H1 (cell line): ENCODE data around the gene YPEL4. TPM values are rescaled to one million over a fixed set of nuclear protein-coding genes. Genes with fewer than 3 reads are reported as not detected.

Experiments
- ASH2L ChIP-seq: fragments of 200-600, 300-600 bp; sonication (generic); IDR thresholded peaks from one replicate; pipeline ENCODE4 v1.7.1; 2017; ENCODE audit warnings: low read length
- EP300 ChIP-seq, 2 experiments: IDR thresholded peaks; 1 replicate in 1 of 2; 2 replicates in 1 of 2; pipeline ENCODE4 v1.6.1; 2011 to 2012; ENCODE audit warnings: low read depth in 2 of 2, low read length in 2 of 2, mild to moderate bottlenecking in 2 of 2, borderline replicate concordance in 1 of 2, inconsistent platforms in 1 of 2, moderate library complexity in 1 of 2
- GTF2F1 ChIP-seq: IDR thresholded peaks from 2 replicates; pipeline ENCODE4 v1.6.1; 2012; ENCODE audit warnings: low read depth, low read length, improper control_type of control experiment, borderline replicate concordance
- JUND ChIP-seq: IDR thresholded peaks from 2 replicates; pipeline ENCODE4 v1.6.1; 2011; ENCODE audit warnings: mild to moderate bottlenecking, improper control_type of control experiment, low read length
- NANOG ChIP-seq: IDR thresholded peaks from 2 replicates; pipeline ENCODE4 v1.6.1; 2011; ENCODE audit warnings: low read length, low read depth, mild to moderate bottlenecking, inconsistent platforms; ENCODE audit not compliant: insufficient read depth, poor library complexity, severe bottlenecking
- RBBP5 ChIP-seq: IDR thresholded peaks from 2 replicates; pipeline ENCODE4 v1.7.1; 2012; ENCODE audit warnings: low read depth, mild to moderate bottlenecking, inconsistent platforms, low read length, moderate library complexity, borderline replicate concordance
- RNF2 ChIP-seq: fragments of 200-900, 300-1000 bp; sonication (generic); IDR thresholded peaks from 2 replicates; pipeline ENCODE4 v1.7.1; 2016; ENCODE audit warnings: borderline replicate concordance, low read depth, mild to moderate bottlenecking, antibody characterized with exemption, low read length; ENCODE audit not compliant: poor library complexity, severe bottlenecking; ENCODE audit errors: missing control alignments
- SAP30 ChIP-seq: fragments of 300-600 bp; sonication (generic); IDR thresholded peaks from 2 replicates; pipeline ENCODE4 v1.7.1; 2012; ENCODE audit warnings: low read length, moderate library complexity, mild to moderate bottlenecking, inconsistent platforms; ENCODE audit not compliant: insufficient read depth, insufficient replicate concordance
- SIN3A ChIP-seq, 2 experiments: IDR thresholded peaks in 1 of 2; conservative IDR thresholded peaks in 1 of 2; 2 replicates each; pipeline ENCODE4 v1.6.1; 2011 to 2012; ENCODE audit warnings: low read length in 2 of 2, improper control_type of control experiment in 1 of 2, low read depth in 1 of 2, mild to moderate bottlenecking in 1 of 2
- SP1 ChIP-seq: IDR thresholded peaks from 2 replicates; pipeline ENCODE4 v1.6.1; 2011; ENCODE audit warnings: low read depth, low read length
- TAF1 ChIP-seq: IDR thresholded peaks from 2 replicates; pipeline ENCODE4 v1.6.1; 2011; ENCODE audit warnings: mild to moderate bottlenecking, low read depth, low read length
- TEAD4 ChIP-seq: IDR thresholded peaks from 2 replicates; pipeline ENCODE4 v1.6.1; 2012; ENCODE audit warnings: low read depth, low read length, inconsistent platforms, mixed read lengths
- YY1 ChIP-seq: IDR thresholded peaks from 2 replicates; pipeline ENCODE4 v1.6.1; 2011; ENCODE audit warnings: low read depth, mild to moderate bottlenecking, low read length
- polyA plus RNA-seq, 7 experiments: library from polyadenylated mRNA; depleted of rRNA in 3 of 7; stranded (reverse) in 5 of 7; unstranded in 2 of 7; fragments of >200 nt in 5 of 7; fragments of 200-250 nt in 2 of 7; gene quantifications; 1 replicate in 5 of 7; 2 replicates in 1 of 7; 4 replicates in 1 of 7; pipeline versions ENCODE4 v1.2.1 to v1.2.3, GENCODE V29; 2011 to 2013; ENCODE audit warnings: missing spikeins in 2 of 7, mixed read lengths in 2 of 7
- total RNA-seq: library from RNA; stranded (reverse); fragmentation: NEBNext Ultra II Directional; extraction: Animal tissue kit (Norgen Biotek cat#: 25700); gene quantifications from 2 replicates; pipeline ENCODE4 v1.2.1, GENCODE V29; 2021
- TF ChIP-seq, protein P1 (sequence below), 3 experiments: IDR thresholded peaks; 1 replicate in 2 of 3; 2 replicates in 1 of 3; pipeline versions ENCODE4 v1.5.1 to v1.6.1; 2011; ENCODE audit warnings: low read length in 3 of 3, mild to moderate bottlenecking in 3 of 3, inconsistent platforms in 2 of 3, low read depth in 1 of 3, moderate library complexity in 1 of 3; ENCODE audit not compliant: insufficient read depth in 1 of 3; ENCODE audit errors: control extremely low read depth in 1 of 3
- TF ChIP-seq, protein P2 (sequence below): IDR thresholded peaks from 2 replicates; pipeline ENCODE4 v1.6.1; 2011; ENCODE audit warnings: low read depth, mild to moderate bottlenecking, low read length; ENCODE audit not compliant: insufficient read depth
- TF ChIP-seq, protein P3 (sequence below): IDR thresholded peaks from 2 replicates; pipeline ENCODE4 v1.6.1; 2012; ENCODE audit warnings: inconsistent platforms
- TF ChIP-seq, protein P4 (sequence below): IDR thresholded peaks from 2 replicates; pipeline ENCODE4 v1.6.1; 2012; ENCODE audit warnings: low read length, inconsistent platforms

The YPEL4 gene
- total and polyA plus RNA-seq, 2 of the 8 experiments (the other 6 are each of a cell fraction or from before 2014, with no cell fraction given), result 0.13 to 0.38 TPM

DNA sequence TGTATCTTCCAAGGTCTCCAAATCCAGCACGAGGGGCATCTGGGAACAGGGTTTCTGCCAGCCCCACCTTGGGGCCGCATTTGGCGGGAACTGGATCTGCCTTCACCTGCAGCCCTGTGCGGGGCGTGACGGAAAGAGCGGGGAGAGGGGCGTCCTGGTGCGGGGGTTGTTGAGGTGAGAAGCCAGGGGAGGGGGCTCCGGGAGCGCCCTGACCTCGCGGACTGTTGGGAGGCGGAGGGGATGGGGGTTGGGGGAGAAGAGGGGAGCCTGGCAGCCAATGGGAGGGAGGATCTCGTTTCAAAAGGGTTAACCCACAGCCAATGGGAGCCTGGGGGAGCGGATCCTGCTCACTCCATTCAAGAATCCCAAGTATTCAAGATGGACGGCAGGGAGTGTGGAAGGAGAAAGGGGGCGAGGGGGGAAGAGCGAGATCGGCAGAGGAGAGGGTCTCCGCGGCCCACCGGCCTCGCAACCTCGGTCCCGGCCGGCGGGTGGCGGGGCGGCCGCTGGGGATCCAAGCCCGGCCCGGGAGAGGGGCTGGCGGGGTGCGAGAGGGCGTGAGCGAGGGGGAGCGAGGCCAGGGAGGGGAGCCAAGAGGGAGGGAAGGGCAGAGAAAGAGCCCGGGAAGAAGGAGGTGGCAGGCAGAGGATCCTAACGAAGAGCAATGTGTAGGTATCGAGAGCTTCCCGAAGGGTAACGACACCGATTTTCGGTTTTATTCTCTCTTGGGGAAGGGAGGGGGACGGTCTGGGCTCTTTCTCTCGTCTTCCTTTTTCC, 11.5 kb downstream of the YPEL4 start (continued):
- TF ChIP-seq SAP30 (no peak), SIN3A (conservative IDR thresholded peaks at IDR 0.05 in 1 of 2, IDR thresholded peaks at IDR 0.05 in 1 of 2; ENCODE audit: low read depth in 1 of 2, low read length in 2 of 2) (0 out of 4 replicates have a peak, but pooled peaks have one; percentile 62 to 68), GTF2F1 (peak; percentile 82), JUND (no peak), RNF2 (no peak), ASH2L (peak; percentile 15), YY1 (peak; percentile 97), TAF1 (peak; percentile 96), RBBP5 (0 out of 2 replicates have a peak, but pooled peaks have one; percentile 20), TEAD4 (peak; percentile 99), EP300 (IDR thresholded peaks at IDR 0.05; ENCODE audit: borderline replicate concordance in 1 of 2, low read depth in 2 of 2, low read length in 2 of 2) (peak in 1 of 2 experiments; percentile 64; a peak in 1 of 3 replicates), SP1 (peak; percentile 79), NANOG (no peak)
- TF ChIP-seq, protein P1, sequence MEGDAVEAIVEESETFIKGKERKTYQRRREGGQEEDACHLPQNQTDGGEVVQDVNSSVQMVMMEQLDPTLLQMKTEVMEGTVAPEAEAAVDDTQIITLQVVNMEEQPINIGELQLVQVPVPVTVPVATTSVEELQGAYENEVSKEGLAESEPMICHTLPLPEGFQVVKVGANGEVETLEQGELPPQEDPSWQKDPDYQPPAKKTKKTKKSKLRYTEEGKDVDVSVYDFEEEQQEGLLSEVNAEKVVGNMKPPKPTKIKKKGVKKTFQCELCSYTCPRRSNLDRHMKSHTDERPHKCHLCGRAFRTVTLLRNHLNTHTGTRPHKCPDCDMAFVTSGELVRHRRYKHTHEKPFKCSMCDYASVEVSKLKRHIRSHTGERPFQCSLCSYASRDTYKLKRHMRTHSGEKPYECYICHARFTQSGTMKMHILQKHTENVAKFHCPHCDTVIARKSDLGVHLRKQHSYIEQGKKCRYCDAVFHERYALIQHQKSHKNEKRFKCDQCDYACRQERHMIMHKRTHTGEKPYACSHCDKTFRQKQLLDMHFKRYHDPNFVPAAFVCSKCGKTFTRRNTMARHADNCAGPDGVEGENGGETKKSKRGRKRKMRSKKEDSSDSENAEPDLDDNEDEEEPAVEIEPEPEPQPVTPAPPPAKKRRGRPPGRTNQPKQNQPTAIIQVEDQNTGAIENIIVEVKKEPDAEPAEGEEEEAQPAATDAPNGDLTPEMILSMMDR (IDR thresholded peaks at IDR 0.05; ENCODE audit: control extremely low read depth in 1 of 3, insufficient read depth in 1 of 3, low read depth in 1 of 3, low read length in 3 of 3), result no peak
- TF ChIP-seq, protein P2, sequence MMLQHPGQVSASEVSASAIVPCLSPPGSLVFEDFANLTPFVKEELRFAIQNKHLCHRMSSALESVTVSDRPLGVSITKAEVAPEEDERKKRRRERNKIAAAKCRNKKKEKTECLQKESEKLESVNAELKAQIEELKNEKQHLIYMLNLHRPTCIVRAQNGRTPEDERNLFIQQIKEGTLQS, result no peak
- TF ChIP-seq, protein P3, sequence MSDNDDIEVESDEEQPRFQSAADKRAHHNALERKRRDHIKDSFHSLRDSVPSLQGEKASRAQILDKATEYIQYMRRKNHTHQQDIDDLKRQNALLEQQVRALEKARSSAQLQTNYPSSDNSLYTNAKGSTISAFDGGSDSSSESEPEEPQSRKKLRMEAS, result peak; percentile 94
- TF ChIP-seq, protein P4, sequence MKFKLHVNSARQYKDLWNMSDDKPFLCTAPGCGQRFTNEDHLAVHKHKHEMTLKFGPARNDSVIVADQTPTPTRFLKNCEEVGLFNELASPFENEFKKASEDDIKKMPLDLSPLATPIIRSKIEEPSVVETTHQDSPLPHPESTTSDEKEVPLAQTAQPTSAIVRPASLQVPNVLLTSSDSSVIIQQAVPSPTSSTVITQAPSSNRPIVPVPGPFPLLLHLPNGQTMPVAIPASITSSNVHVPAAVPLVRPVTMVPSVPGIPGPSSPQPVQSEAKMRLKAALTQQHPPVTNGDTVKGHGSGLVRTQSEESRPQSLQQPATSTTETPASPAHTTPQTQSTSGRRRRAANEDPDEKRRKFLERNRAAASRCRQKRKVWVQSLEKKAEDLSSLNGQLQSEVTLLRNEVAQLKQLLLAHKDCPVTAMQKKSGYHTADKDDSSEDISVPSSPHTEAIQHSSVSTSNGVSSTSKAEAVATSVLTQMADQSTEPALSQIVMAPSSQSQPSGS, result no peak
